ENCODE results near the gene AGBL4.
"Not testable (repeated sequence)": the region's sequence is repeated elsewhere in the genome, so short reads cannot be mapped to it uniquely, and the experiment has no call there.

Gene AGBL4

DNA sequence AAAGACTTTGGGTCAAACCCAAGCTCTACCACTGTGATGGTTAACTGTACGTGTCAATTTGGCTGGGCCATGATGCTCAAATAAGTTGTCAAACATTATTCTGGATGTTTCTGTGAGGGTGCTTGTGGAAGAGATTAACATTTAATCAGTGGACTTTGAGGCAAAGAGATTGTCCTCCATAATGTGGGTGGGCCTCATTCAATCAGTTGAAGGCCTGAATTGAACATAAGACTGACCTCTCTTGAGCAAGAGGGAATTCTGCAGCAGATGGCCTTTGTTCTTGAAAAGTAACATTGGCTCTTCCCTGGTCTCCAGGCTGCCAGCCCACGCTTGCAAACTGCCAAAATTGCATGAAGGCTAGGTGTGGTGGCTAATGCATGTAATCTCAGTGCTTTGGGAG is 1457.3 kb downstream of the AGBL4 start:
- DNase-seq = no peak

DNA sequence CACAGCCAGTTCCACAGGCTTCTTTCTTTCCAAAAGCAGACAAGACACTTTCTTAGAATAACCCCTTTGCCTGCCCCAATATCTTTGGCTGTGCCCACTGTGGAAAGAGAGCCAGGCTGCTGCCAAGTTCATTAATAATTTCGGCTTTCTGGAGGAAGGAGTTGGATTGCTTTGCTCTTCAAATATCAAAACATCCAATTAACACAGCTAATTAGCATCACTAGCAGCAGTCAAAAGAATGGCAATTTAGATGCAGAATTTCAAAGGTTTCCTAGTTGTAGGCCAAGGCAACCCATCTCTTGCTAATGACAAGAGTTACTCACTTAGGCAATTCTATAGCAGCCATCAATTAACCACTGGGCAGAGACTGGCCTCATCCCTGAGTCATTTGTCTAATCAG is 1460.7 kb downstream of the AGBL4 start:
- DNase-seq = no peak

DNA sequence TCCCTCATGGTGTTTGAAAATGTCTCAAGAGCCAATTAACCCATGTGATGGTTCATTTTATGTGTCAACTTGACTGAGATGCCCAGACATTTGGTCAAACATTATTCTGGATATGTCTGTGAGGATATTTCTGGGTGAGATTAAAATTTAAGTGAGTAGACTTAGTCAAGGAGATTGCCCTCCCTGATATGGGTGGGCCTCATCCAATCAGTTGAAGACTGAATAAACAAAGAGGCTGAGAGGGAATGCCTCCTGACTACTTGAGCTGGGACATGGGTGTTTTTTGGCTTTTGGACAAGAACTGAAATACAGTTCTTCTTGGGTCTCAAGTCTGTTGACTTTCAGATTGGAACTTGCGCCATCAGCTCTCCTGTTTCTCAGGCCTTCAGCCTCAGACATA is 1462.3 kb downstream of the AGBL4 start:
- no peak for DNase-seq

DNA sequence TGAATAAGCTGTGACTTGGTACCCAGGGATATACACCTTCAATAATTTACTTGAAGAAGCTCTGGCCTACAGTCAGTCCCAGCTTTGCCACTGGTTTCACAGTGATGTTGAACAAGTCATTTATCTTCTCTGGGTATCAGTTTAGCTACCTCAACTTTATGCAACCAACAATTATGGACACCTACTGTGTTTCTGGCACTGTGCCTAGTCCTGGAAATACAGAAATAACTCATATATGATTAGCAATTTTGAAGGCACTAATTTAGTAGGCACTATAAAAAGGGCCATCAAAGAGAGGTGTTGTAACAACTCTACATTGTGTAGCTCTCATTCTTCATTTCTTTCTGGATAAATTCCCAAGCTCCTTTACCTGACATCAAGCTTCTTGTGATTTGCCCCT is 1463.2 kb downstream of the AGBL4 start:
- DNase-seq = no peak

DNA sequence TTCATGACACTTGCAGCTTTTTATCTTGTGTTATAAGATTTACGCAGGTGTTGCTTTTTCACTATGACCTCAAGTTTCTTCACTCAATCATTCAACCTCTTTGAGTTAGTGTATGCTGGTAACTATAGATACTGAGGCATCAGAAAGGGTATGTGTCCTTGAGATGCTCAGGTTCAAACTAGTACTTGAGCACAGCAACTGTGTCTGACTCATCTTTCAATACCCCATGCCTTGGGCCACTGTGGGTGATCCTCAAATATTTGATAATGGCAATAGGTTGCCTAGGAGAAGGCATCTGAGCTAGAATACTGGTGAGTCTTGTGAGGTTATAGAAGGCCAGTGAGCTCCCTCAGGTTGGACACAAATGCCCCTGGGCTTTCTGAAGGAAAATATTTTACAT is 1463.6 kb downstream of the AGBL4 start:
- no peak for DNase-seq

DNA sequence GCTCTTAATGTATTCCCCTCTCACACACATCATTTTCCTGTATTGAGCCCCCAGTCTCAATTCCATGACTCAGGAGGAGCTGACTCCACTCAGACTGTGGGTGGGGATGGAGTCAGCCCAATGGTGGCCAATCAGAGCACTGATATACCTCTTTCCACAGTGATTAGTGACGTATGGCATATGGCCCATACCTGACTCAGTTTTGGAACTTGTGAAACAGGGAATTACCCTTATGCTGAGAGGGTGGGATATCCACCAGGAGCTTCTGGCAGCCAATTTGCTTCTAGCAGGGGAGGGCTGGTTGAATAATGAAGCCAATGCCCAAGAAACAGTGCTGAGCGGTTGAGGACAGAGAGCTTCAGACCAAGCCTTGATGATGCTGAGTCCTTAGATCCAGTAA is 1465.4 kb downstream of the AGBL4 start:
- DNase-seq = no peak

DNA sequence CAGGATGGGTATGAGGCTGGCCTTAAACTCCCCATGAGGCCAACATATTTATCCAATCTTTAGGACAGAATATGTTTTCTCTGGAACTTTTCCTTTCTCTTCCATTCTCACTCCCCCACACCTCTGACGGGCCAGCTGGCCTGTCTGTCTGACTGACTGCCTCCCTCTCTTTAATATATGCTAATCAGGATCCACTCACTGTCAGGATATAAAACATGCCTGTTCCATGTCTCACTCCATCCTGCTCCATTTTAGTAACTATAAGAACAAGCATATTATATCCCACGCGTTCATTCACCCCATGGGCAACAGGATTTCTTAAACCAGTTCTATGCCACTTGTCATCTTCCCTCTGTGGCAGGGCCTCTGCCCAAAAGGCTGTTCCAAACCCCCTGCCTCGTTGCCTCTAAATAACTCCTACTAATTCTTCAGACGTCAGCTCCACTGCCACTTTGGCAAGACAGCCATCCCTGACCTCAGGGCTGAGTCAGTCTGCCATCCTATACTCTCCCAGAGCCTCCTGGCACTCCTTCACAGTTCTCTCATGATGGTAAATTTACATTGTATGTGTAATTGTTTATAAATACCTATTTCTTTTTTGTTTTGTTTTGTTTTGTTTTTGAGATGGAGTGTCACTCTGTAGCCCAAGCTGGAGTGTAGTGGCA is 1467.4 kb downstream of the AGBL4 start:
- DNase-seq = no peak

DNA sequence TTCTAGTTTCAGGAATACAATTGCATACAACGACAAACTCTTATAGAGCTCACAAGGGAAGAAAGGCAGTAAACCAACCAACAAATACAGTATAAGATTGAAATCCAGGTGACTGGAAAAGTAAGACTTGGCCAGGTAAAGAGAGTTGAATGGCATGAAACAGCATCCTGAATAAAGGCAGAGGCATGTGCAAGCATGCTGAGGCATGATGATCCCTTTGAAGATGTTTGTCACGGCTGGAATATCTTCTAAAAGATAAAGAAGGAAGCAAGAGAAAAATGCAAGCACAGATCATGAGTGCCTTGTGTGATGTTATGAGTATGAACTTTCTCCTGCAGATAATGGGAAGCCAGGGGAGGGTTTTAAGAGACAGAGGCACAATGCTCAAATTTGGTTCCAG is 1468.5 kb downstream of the AGBL4 start:
- no peak for DNase-seq

DNA sequence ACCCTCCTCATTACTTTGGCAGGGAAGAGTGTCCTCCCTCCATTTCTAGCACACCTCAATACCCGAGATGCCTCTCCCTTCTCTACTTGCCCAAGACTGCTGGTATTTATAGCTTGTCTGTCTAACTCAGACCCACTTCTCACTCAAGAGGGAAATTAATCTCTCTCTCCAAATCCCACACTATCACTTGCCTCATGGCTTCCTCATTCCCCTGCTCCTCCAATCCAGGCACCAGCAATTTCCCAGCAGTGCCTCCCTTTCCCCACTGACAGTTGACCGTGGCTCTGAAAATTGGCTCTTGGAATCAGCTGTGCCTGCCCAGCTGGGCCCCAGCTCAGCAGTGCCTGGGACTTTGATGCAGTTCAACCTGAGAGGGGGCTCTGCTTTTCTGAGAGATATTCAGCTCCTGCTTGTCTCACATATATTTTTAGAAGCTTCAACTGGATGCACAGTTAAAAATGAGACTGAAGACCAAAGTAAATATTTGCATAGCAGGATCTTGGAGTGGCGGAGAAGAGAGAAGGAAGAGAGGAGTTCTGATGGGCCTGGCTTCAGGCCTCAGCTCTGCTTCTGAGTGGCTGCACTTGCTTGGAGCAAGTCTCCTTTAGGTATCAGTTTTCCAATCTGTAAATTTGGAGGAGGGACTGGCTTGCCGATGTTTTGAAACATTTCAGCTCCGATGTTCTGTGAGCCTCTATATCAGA is 1470.7 kb downstream of the AGBL4 start:
- no peak for DNase-seq

DNA sequence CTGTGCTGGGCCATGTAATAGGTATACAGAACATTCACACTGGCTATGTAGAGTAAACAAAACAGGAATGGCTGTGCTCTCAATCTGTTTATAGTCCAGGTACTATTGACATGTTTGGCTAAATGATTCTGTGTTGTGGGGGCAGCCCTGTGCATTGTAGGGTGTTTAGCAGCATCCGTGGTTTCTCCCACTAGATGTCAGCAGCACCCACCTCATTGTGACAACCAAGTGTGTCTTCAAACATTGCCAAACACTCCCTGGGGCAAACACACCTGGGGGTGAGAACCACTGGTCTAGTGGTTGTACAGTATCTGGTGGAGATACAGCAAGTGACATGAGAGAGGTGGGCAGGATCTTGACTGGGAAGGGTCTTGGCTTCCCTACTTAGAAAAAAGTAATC is 1471.3 kb downstream of the AGBL4 start:
- peak; percentile 42 for DNase-seq

DNA sequence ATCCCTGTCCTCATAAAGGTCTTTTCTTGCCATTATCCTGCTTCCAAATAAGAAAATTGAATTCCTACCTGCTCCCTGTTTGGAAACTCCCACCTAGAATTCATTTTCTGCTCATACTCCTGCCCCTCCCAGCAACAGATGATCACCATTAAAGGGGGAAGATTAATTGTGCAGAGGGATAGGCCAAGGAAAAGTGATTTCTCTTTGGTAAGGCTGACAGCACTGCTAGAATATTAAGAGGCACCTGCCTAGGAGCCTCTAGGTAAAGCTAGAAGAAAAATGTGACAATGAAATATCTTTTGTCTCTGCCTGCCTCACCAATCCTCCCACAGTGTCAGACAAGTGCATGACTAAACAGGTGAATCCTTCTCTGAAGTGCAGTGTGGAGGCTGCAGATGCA is 1474.8 kb downstream of the AGBL4 start:
- DNase-seq = no peak

DNA sequence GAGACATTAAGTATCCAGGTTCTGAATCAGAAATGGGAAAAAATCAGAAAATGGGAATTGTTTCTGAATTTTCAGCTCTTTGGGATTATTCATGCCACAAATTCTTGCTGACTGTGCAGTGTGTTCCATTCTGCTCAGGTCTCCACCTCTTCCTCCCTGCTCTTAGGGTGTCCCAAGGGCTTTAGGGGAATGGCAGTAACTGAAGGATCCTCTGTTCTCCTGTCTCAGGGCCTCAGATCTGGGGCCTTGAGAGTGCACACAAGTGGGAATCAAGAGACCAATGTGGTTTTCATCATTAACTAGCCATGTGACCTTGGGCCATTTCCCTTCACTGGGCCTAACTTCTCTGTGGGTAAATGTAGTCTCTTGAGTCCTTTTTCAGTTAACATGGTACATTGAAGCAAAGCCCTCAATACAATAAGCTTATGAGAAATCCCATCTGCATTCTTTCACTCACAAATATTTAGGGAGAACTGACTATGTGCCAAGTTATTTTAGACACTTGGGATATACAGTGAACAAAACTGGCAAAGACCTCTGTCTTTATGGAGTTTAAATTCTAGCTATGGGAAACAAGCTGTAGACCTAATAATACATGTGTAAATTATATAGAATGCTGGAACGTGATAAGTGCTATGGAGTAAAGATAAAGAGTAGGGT is 1476.1 kb downstream of the AGBL4 start:
- DNase-seq = no peak

DNA sequence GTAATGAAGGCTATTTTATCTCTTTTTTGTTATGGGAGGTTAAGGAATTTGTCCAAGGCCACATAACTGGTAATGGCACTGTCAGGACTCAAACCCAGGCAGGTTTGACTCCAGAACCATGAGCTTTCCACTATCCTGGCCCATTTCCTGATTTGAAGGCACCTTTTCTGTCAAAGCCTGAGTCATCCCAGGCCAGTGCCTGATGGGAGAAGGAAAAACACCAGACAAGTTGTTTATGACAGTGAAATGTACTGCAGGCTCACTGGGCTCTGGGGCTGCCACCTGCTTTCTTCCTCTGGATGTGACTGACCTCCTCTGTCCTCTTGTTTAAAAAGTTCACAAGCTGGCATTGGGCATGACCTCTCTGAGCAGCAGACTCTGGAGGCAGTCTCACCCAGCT is 1479.9 kb downstream of the AGBL4 start:
- DNase-seq = no peak

DNA sequence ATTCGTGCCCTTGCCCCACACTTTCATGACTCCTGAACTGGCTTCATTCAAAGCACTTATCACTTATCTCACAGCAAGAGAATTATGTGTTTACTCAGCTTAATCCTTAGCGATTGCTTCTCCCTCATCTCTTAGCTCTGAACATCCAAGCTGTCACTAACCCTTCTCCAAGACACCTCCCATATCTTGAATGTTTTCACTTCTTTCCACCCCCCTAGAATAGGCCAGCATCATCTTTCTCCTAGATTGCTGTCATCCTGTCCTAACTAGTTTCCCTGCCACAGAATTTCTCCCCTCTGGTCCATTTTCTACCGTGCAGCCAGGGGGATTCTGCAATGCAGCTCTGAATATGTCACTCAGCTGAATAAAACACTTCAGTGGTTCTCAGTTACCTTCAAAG is 1483.2 kb downstream of the AGBL4 start:
- DNase-seq = no peak

DNA sequence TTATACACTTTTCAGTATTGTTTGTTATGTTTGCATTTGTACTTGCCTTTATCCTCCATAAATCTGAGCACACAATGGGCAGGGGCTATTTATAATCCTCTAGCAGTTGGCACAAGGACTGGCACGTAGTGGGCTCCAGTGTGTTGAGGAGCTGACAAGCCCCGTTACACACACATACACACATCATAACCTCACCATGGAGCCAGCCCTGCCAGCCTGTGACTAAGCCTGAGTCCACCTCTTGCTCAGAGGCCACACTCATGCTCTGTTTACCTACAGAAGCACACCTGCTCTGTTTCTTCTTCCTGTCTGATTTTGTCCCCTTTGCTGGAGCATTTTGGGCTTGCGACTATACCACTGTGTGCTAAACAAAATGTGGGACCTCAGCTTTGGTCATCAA is 1487.3 kb downstream of the AGBL4 start:
- peak; percentile 94 for DNase-seq

DNA sequence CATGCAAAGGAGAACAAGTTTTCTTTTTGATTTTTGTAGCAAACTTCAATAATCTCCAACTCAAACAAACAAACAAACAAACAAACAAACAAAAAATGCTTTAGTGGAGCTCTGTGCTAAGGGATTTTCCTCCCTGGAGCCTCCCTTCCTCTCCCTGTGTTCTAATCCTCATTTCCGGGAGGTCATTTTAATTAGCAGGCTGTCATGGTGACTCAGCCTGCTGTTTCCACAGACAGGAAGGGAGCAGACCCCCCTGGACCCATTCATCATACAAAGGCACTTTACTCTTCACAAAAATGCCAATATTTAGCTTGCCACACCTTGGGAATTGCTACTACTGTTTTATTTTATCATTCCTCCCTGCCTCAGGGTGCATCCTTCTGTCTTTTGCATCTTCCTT is 1490.8 kb downstream of the AGBL4 start:
- DNase-seq = no peak

DNA sequence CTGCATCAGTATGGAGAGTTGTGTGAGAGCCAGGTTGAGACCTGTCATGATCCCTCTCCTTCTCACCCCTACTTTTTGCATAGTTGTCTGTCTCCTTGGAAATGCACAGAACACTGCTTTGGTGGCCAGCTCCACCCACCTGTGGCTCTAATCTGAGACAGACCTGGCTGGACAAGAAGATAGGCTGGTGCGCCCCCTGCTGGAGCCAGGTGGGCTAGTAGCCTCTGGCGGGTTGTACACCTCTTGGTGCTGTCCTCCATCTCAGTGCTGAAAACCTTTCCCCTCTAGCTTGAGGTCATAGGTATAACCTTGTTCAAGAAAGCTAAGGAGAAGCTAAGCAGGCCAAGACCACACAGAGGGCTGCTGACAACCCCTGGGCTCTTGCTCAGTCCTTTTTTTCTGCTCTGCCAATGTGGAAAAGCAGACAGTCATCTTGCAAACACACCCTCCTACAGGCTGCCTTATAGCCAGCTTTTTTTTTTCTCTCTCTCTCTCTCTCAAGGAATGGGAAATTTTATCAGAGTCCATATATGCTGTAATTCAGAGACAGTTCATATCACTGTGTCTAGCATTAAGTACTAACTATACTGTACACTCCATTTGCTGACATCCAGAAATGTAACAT is 1492.9 kb downstream of the AGBL4 start:
- DNase-seq = peak; percentile 92

DNA sequence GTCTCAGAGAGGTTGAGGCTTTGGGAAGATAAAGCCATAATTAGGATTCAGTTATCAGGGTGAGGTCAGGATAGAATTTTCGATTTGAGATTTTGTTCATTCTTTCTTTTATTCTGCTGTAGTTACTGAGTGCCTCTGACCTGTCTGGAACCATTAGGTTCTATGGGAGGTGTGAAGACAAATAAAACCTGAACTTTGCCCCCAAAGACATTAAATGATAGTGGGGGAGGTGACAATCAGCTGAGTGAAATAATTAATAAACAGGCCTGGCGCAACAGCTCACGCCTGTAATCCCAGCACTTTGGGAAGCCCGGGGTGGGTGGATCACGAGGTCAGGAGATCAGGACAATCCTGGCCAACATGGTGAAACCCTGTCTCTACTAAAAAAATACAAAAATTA is 1496.7 kb downstream of the AGBL4 start:
- DNase-seq = no peak

DNA sequence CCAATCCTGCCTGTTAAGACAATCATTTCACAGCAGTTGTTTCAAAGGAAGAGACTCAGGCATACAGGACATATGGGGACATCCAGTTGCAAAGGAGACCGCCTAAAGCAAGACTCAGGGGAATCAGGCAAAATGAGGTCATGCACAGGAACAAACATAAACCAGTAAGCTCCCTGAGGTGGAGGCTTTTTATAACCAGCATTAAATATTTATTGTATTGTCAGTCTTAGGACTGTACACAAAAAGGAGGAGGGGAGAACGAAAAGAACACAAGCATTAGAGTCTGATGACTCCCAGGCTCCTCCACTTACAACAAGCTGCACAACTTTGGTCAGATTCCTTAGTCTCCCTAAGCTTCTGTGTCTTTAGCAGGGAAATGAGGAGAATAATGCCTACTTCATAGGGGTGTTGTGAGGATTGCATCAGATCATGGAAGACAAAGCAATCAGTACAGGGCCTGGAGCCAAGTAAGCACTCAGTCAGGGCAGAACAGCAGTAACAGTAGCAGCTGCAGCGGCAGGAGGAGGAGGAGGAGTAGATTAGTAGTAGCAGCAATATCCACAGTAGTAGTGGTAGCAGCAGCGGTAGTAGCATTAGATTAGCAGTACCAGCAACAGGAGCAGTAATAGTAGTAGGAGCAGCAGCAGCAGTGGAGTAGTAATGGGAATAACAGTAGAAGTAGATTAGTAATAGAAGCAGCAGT is 1497.6 kb downstream of the AGBL4 start:
- DNase-seq = peak; percentile 86

DNA sequence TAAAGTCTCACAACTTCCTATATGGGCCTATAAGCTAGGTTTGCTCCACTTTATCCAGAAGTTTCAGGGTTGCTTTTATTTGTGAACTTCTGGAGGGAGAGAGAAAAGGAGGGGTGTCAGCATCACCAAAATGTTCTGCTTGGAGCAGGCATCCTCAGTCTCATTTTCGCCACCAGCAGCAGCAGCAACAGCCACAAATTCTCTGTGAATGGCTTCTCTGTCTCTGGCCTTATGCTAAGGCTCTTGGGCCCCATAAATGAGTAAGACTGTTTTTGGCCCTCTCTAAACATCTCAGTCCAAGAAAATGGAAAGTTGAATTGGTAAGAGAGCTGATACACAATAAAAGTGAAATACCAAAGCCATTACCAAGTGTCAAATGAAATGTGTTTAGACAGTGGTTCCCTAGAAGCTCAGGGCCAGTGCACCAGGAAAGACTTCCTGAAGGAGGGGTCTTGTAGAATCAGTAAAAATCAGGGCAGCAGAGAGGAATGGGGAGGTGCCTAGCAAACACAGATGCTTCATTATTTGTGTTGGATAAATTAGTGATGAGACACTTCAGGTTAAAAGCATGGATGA is 1498.8 kb downstream of the AGBL4 start:
- no peak for DNase-seq

DNA sequence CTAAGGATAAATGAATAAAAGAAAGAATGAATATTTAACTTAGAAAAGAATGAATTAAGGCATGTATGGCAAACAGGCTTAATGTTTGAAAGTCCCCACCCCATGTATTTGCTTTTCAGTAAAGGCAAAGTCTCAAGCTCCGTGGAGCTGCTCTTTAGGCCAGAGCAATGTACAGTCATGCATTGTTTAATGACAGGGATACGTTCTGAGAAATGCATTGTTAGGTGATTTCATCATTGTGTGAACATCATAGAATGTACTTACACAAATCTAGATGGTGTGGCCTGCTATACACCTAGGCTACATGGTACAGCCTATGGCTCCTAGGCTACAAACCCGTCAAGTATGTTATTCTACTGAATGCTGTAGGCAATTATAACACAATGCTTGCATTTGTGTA is 1500.2 kb downstream of the AGBL4 start:
- DNase-seq = no peak

DNA sequence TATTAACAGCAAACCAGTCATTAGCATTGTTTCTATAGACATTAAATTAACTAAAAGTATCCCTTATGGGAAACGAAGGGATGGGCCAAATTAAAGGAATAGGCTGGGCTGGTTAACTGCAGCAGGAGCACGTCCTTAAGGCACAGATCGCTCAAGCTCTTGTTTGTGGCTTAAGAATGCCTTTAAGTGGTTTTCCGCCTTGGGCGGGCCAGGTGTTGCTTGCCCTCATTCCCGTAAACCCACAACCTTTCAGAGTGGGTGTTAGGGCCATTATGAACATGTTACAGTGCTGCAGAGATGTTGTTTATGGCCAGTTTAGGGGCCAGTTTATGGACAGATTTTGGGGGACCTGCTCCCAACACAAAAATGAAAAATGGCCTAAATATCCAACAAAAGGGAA is 1503.9 kb downstream of the AGBL4 start:
- not testable (repeated sequence) for DNase-seq

DNA sequence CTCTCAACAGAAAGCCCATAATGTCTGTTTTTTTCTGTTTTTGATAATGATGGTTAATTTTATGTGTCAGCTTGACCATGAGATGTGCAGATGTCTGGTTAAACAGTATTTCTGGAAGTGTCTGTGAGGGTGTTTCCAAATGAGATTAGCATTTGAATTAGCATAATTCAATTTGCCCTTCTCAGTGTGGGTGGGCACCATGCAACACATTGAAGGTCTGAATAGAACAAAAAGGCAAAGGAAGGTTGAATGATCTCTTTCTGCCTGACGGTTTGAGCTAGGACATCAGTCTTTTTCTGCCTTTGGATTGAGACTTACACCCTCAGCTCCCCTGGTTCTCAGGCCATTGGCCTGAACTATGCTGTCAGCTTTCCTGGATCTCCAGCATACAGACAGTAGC is 1516.9 kb downstream of the AGBL4 start:
- no peak for DNase-seq
